Mesodermal cell (in vitro differentiated cells): ENCODE measurements around the gene ATXN1.

Source experiments
- H3K27ac ChIP-seq: 2 replicates; pipeline ENCODE4 v1.7.0; 2013; ENCODE audit warnings: mild to moderate bottlenecking, low read depth, low read length, moderate library complexity; ENCODE audit not compliant: severe bottlenecking
- H3K36me3 ChIP-seq: 2 replicates; pipeline ENCODE4 v1.7.1; 2013; ENCODE audit warnings: mild to moderate bottlenecking, low read length, moderate library complexity; ENCODE audit not compliant: control insufficient read depth, insufficient read depth
- H3K4me1 ChIP-seq: one replicate; pipeline ENCODE4 v1.7.1; 2013; ENCODE audit warnings: mild to moderate bottlenecking, low read length; ENCODE audit not compliant: insufficient read depth, control insufficient read depth, poor library complexity, severe bottlenecking
- H3K4me3 ChIP-seq: 2 replicates; pipeline ENCODE4 v1.7.0; 2013; ENCODE audit warnings: low read length, control low read depth, mild to moderate bottlenecking; ENCODE audit not compliant: insufficient read depth, poor library complexity, severe bottlenecking; ENCODE audit errors: extremely low read depth
- H3K9me3 ChIP-seq: 2 replicates; pipeline ENCODE4 v1.7.1; 2013; ENCODE audit warnings: mild to moderate bottlenecking, low read length, moderate library complexity; ENCODE audit not compliant: control insufficient read depth
- WGBS, 2 experiments: methylation state at CpG; one replicate each; pipeline ENCODE4 v1.1.5; 2013; ENCODE audit warnings: missing lambda C conversion rate in 2 of 2; ENCODE audit not compliant: insufficient coverage in 2 of 2; 5-methylcytosine and 5-hydroxymethylcytosine counted together

ATXN1 gene

GRCh38 chr6:16301511-16301910 is 459.7 kb downstream of the ATXN1 start:
- 76 to 78% methylated on average over 4 of the region's 7 CpGs for WGBS, 2 experiments
- Histone ChIP-seq H3K4me3 (no peak overlapping the region), H3K4me1 (no peaks in the 10 kb centered on the region), H3K36me3 (peaks cover 8% of the 10 kb centered on the region), H3K27ac (no peak overlapping the region), H3K9me3 (no peaks in the 10 kb centered on the region)

GRCh38 chr6:16299861-16300260 is 461.4 kb downstream of the ATXN1 start:
- H3K27ac ChIP-seq = no peak overlapping the region
- WGBS, 2 experiments = 87 to 96% methylated on average over 3 of the region's 3 CpGs
- no peaks in the 10 kb centered on the region for H3K4me1 ChIP-seq
- H3K36me3 ChIP-seq = peaks cover 18% of the 10 kb centered on the region
- H3K4me3 ChIP-seq = no peak overlapping the region
- no peaks in the 10 kb centered on the region for H3K9me3 ChIP-seq

- Histone ChIP-seq H3K4me1 (no peaks in the 10 kb centered on the region), H3K4me3 (no peak overlapping the region), H3K36me3 (peaks cover 19% of the 10 kb centered on the region), H3K9me3 (no peaks in the 10 kb centered on the region), H3K27ac (no peak overlapping the region)
- WGBS, 2 experiments = 96 to 97% methylated on average over 7 of the region's 7 CpGs
Observed at GRCh38 chr6:16296061-16296670, 465.1 kb downstream of the ATXN1 start.

- Histone ChIP-seq H3K4me1 (no peaks in the 10 kb centered on the region), H3K36me3 (peaks cover 19% of the 10 kb centered on the region), H3K4me3 (no peak overlapping the region), H3K9me3 (no peaks in the 10 kb centered on the region), H3K27ac (no peak overlapping the region)
- WGBS, 2 experiments = 90 to 93% methylated on average over 5 of the region's 5 CpGs
Observed at GRCh38 chr6:16295471-16295870, 465.8 kb downstream of the ATXN1 start.

- peaks cover 19% of the 10 kb centered on the region for H3K36me3 ChIP-seq
- no peaks in the 10 kb centered on the region for H3K9me3 ChIP-seq
- no peaks in the 10 kb centered on the region for H3K4me1 ChIP-seq
- H3K27ac ChIP-seq = no peak overlapping the region
- WGBS, 2 experiments = 88 to 92% methylated on average over 14 to 15 of the region's 15 CpGs
- no peak overlapping the region for H3K4me3 ChIP-seq
Observed at GRCh38 chr6:16295060-16295459, 466.2 kb downstream of the ATXN1 start.

GRCh38 chr6:16294371-16294770 is 466.9 kb downstream of the ATXN1 start:
- no peaks in the 10 kb centered on the region for H3K4me1 ChIP-seq
- H3K27ac ChIP-seq = no peak overlapping the region
- H3K4me3 ChIP-seq = no peak overlapping the region
- peaks cover 19% of the 10 kb centered on the region for H3K36me3 ChIP-seq
- no peaks in the 10 kb centered on the region for H3K9me3 ChIP-seq
- WGBS, 2 experiments = 89 to 97% methylated on average over 7 to 9 of the region's 10 CpGs

GRCh38 chr6:16292942-16293341 is 468.3 kb downstream of the ATXN1 start:
- no peak overlapping the region for H3K27ac ChIP-seq
- 91 to 92% methylated on average over 8 of the region's 8 CpGs for WGBS, 2 experiments
- no peaks in the 10 kb centered on the region for H3K4me1 ChIP-seq
- no peak overlapping the region for H3K4me3 ChIP-seq
- peaks cover 15% of the 10 kb centered on the region for H3K36me3 ChIP-seq
- H3K9me3 ChIP-seq = no peaks in the 10 kb centered on the region

- WGBS, 2 experiments = 90 to 93% methylated on average over 4 to 5 of the region's 5 CpGs
- Histone ChIP-seq H3K9me3 (no peaks in the 10 kb centered on the region), H3K4me1 (no peaks in the 10 kb centered on the region), H3K36me3 (peaks cover 12% of the 10 kb centered on the region), H3K4me3 (no peak overlapping the region), H3K27ac (no peak overlapping the region)
Observed at GRCh38 chr6:16292432-16292831, 468.8 kb downstream of the ATXN1 start.

GRCh38 chr6:16291739-16292138 is 469.5 kb downstream of the ATXN1 start:
- H3K9me3 ChIP-seq = no peaks in the 10 kb centered on the region
- 90 to 96% methylated on average over 4 of the region's 6 CpGs for WGBS, 2 experiments

GRCh38 chr6:16288163-16288562 is 473.1 kb downstream of the ATXN1 start:
- Histone ChIP-seq H3K9me3 (no peaks in the 10 kb centered on the region), H3K36me3 (no peaks in the 10 kb centered on the region), H3K4me1 (peaks cover 4% of the 10 kb centered on the region), H3K27ac (no peak overlapping the region), H3K4me3 (no peak overlapping the region)
- WGBS, 2 experiments = 85 to 95% methylated on average over 6 to 24 of the region's 26 CpGs

More at GRCh38 chr6:16291739-16292138, 469.5 kb downstream of the ATXN1 start:
- Histone ChIP-seq H3K4me1 (no peaks in the 10 kb centered on the region), H3K4me3 (no peak overlapping the region), H3K36me3 (peaks cover 11% of the 10 kb centered on the region), H3K27ac (no peak overlapping the region)

GRCh38 chr6:16286151-16286522 is 475.1 kb downstream of the ATXN1 start:
- WGBS, 2 experiments = 50 to 67% methylated on average over 10 to 12 of the region's 15 CpGs
- Histone ChIP-seq H3K4me3 (no peak overlapping the region), H3K36me3 (no peaks in the 10 kb centered on the region), H3K27ac (no peak overlapping the region), H3K4me1 (peaks cover 5% of the 10 kb centered on the region), H3K9me3 (no peaks in the 10 kb centered on the region)
